ENCODE measurements around the gene SLC16A4.
"Not testable (repeated sequence)": the region's sequence is repeated elsewhere in the genome, so short reads cannot be mapped to it uniquely, and the experiment has no call there.

Gene SLC16A4

GRCh38 chr1:110390692-110391245 lies at the start of gene SLC16A4:
TSS of gene SLC16A4 (minus strand) at chr1:110391026. CDS start at chr1:110389323, 1,703 bp downstream.
- DNase-seq, result no peak

GRCh38 chr1:110439873-110440272 lies 49.0 kb upstream of the SLC16A4 start:
- DNase-seq, result not testable (repeated sequence)

GRCh38 chr1:110438893-110439292 lies 48.1 kb upstream of the SLC16A4 start:
- DNase-seq, result no peak

- DNase-seq, result not testable (repeated sequence)
Observed at GRCh38 chr1:110437645-110438299, 46.9 kb upstream of the SLC16A4 start.

GRCh38 chr1:110436635-110437034 lies 45.8 kb upstream of the SLC16A4 start:
- DNase-seq, result no peak

GRCh38 chr1:110434946-110435345 lies 44.1 kb upstream of the SLC16A4 start:
- no peak for DNase-seq

GRCh38 chr1:110433803-110434202 lies 43.0 kb upstream of the SLC16A4 start:
- peak; percentile 83 for DNase-seq

GRCh38 chr1:110433213-110433612 lies 42.4 kb upstream of the SLC16A4 start:
- DNase-seq, result no peak

- DNase-seq, result no peak
Observed at GRCh38 chr1:110430901-110431300, 40.1 kb upstream of the SLC16A4 start.

- peak; percentile 11 for DNase-seq
Observed at GRCh38 chr1:110430366-110430765, 39.5 kb upstream of the SLC16A4 start.

GRCh38 chr1:110428946-110429345 lies 38.1 kb upstream of the SLC16A4 start:
- no peak for DNase-seq

- DNase-seq, result no peak
Observed at GRCh38 chr1:110426854-110427253, 36.0 kb upstream of the SLC16A4 start.

GRCh38 chr1:110425612-110426152 lies 34.9 kb upstream of the SLC16A4 start:
- DNase-seq, result no peak

- DNase-seq, result no peak
Observed at GRCh38 chr1:110424699-110425611, 34.1 kb upstream of the SLC16A4 start.

GRCh38 chr1:110420874-110421793 lies 30.3 kb upstream of the SLC16A4 start:
- DNase-seq, result no peak

- no peak for DNase-seq
Observed at GRCh38 chr1:110420023-110420662, 29.3 kb upstream of the SLC16A4 start.

- DNase-seq, result no peak
Observed at GRCh38 chr1:110418729-110419128, 27.9 kb upstream of the SLC16A4 start.

- not testable (repeated sequence) for DNase-seq
Observed at GRCh38 chr1:110413045-110413444, 22.2 kb upstream of the SLC16A4 start.

- DNase-seq, result peak; percentile 92
Observed at GRCh38 chr1:110412576-110412975, 21.8 kb upstream of the SLC16A4 start.

- no peak for DNase-seq
Observed at GRCh38 chr1:110411173-110411735, 20.4 kb upstream of the SLC16A4 start.

GRCh38 chr1:110409316-110409715 lies 18.5 kb upstream of the SLC16A4 start:
- no peak for DNase-seq

Data from DMS53 (cell line).